ENCODE results near the gene DPP4. TPM values are rescaled to one million over a fixed set of nuclear protein-coding genes. Genes with fewer than 3 reads are reported as not detected.

Gene DPP4
- total RNA-seq, 1 experiment from 2014 or later: 2.8 TPM

DNA sequence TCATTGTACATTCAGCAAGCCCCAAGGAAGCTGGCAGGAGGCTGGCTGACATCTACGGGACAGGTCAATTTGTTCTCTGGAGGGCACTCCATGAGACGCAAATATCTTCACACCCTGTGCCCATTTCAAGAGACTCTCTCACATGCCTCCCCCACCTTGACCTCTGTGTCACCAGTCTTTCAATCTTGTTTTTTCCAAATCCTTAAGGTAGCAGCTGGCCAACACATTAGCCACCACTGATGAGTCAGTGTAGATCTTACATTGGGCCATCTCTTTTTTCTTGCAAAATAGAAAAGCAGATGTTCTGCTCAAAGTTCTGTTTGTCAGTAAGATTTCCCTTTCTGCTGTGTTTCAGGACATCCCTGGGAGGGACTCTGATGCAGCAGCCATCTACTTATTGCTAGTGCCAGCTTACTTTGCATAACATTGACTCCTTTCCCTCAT, 1.7 kb upstream of the DPP4 start:
- Mint-ChIP-seq H3K4me3 (no peak overlapping the region), H3K9me3 (peaks cover 28% of the 10 kb centered on the region in 2 experiments), H3K27ac (no peak overlapping the region; a peak in 1 of 7 replicates), H3K27me3 (ENCODE audit: low read depth) (peaks cover 52% of the 10 kb centered on the region), H3K4me1 (peaks cover 29 to 33% of the 10 kb centered on the region in 2 experiments), H3K36me3 (ENCODE audit: insufficient read depth in 1 of 3, low read depth in 3 of 3) (peaks cover 17 to 27% (median 20%) of the 10 kb centered on the region in 3 experiments; a peak in 6 of 7 replicates)
- Histone ChIP-seq H4K8ac (replicated peaks; ENCODE audit: insufficient read length, low read depth, low read length) (no peak overlapping the region), H3K27ac (ENCODE audit: insufficient read length, low read depth, low read length) (no peak overlapping the region), H3K4me1 (ENCODE audit: insufficient read depth, low read length) (peaks cover 3% of the 10 kb centered on the region; the same call in 1 of the 2 replicates), H3K4me2 (ENCODE audit: insufficient read depth, insufficient read length, low read length) (no peak overlapping the region), H3K79me2 (ENCODE audit: insufficient read depth, low read length) (no peaks in the 10 kb centered on the region), H3T11ph (ENCODE audit: low read length) (no peak overlapping the region), H3K79me1 (ENCODE audit: insufficient read depth, low read depth, low read length, poor library complexity, severe bottlenecking) (no peaks in the 10 kb centered on the region), H2BK12ac (ENCODE audit: insufficient read length, low read depth, low read length) (no peak overlapping the region), H3K9ac (ENCODE audit: extremely low read depth, insufficient read length, low read length) (no peak overlapping the region), H2BK5ac (ENCODE audit: insufficient read length, low read length) (no peak overlapping the region), H2AFZ (ENCODE audit: low read length) (no peak overlapping the region), H3K27me3 (ENCODE audit: insufficient read depth, low read length) (peaks cover 7% of the 10 kb centered on the region; the same call in 1 of the 2 replicates), H3K14ac (ENCODE audit: insufficient read depth, low read length) (no peak overlapping the region), H3K56ac (ENCODE audit: insufficient read length, low read depth, low read length) (no peak overlapping the region), H2BK20ac (ENCODE audit: low read depth, low read length, poor library complexity, severe bottlenecking) (no peak overlapping the region), H3K23me2 (ENCODE audit: insufficient read length, low read depth, low read length, poor library complexity, severe bottlenecking) (peaks cover 7% of the 10 kb centered on the region), H3K18ac (ENCODE audit: insufficient read length, low read depth, low read length) (no peak overlapping the region), H3K4ac (ENCODE audit: low read depth, low read length) (no peak overlapping the region), H4K91ac (ENCODE audit: insufficient read length, low read depth, low read length) (no peak overlapping the region), H3K23ac (ENCODE audit: insufficient read length, low read depth, low read length) (no peak overlapping the region), H3K9me3 (ENCODE audit: control insufficient read depth, low read depth, low read length) (no peaks in the 10 kb centered on the region), H2BK120ac (ENCODE audit: low read depth, low read length, poor library complexity, severe bottlenecking) (no peak overlapping the region), H4K5ac (ENCODE audit: insufficient read length, low read depth, low read length) (no peak overlapping the region), H2AK5ac (ENCODE audit: insufficient read length, low read length) (no peak overlapping the region), H4K20me1 (ENCODE audit: control insufficient read depth, insufficient read depth, insufficient read length) (no peaks in the 10 kb centered on the region), H2BK15ac (ENCODE audit: low read depth, low read length) (no peak overlapping the region)
- WGBS (ENCODE audit: extremely low coverage, insufficient read length, low lambda C conversion rate): no CpG with 5 or more reads among the region's 2 CpGs
- TF ChIP-seq, protein P1, sequence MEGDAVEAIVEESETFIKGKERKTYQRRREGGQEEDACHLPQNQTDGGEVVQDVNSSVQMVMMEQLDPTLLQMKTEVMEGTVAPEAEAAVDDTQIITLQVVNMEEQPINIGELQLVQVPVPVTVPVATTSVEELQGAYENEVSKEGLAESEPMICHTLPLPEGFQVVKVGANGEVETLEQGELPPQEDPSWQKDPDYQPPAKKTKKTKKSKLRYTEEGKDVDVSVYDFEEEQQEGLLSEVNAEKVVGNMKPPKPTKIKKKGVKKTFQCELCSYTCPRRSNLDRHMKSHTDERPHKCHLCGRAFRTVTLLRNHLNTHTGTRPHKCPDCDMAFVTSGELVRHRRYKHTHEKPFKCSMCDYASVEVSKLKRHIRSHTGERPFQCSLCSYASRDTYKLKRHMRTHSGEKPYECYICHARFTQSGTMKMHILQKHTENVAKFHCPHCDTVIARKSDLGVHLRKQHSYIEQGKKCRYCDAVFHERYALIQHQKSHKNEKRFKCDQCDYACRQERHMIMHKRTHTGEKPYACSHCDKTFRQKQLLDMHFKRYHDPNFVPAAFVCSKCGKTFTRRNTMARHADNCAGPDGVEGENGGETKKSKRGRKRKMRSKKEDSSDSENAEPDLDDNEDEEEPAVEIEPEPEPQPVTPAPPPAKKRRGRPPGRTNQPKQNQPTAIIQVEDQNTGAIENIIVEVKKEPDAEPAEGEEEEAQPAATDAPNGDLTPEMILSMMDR (conservative IDR thresholded peaks at IDR 0.05): no peak
- no peak for DNase-seq

Data from H9 (cell line).